CD4-positive, alpha-beta T cell treated with Interleukin-6 at 100 ng/mL for 8 hours (primary cell): ENCODE results near the gene DMD.
"Not testable (repeated sequence)": the region's sequence is repeated elsewhere in the genome, so short reads cannot be mapped to it uniquely, and the experiment has no call there.

ENCODE experiments used
- DNase-seq: peaks from one replicate; pipeline ENCODE4 v3.0.0-alpha.2; 2020; ENCODE audit warnings: mixed read lengths, low spot score

DMD gene

GRCh38 chrX:32852203-32852602 lies 359.1 kb downstream of the DMD start:
- no peak for DNase-seq

- no peak for DNase-seq
Observed at GRCh38 chrX:32851556-32851955, 359.8 kb downstream of the DMD start.

GRCh38 chrX:32847921-32848320 lies 363.4 kb downstream of the DMD start:
- no peak for DNase-seq

- DNase-seq, result no peak
Observed at GRCh38 chrX:32842053-32842452, 369.3 kb downstream of the DMD start.

- no peak for DNase-seq
Observed at GRCh38 chrX:32839781-32840180, 371.6 kb downstream of the DMD start.

- DNase-seq, result no peak
Observed at GRCh38 chrX:32825009-32825408, 386.3 kb downstream of the DMD start.

GRCh38 chrX:32804034-32804433 lies 407.3 kb downstream of the DMD start:
- DNase-seq, result no peak

GRCh38 chrX:32798990-32799389 lies 412.4 kb downstream of the DMD start:
- DNase-seq, result no peak

GRCh38 chrX:32788936-32789335 lies 422.4 kb downstream of the DMD start:
- no peak for DNase-seq

- no peak for DNase-seq
Observed at GRCh38 chrX:32780109-32780508, 431.2 kb downstream of the DMD start.

GRCh38 chrX:32778965-32779364 lies 432.4 kb downstream of the DMD start:
- no peak for DNase-seq

- no peak for DNase-seq
Observed at GRCh38 chrX:32774966-32775365, 436.4 kb downstream of the DMD start.

GRCh38 chrX:32749070-32749469 lies 462.3 kb downstream of the DMD start:
- no peak for DNase-seq

- DNase-seq, result no peak
Observed at GRCh38 chrX:32745323-32745722, 466.0 kb downstream of the DMD start.

- no peak for DNase-seq
Observed at GRCh38 chrX:32744921-32745320, 466.4 kb downstream of the DMD start.

GRCh38 chrX:32741910-32742309 lies 469.4 kb downstream of the DMD start:
- no peak for DNase-seq

GRCh38 chrX:32708542-32708941 lies 502.8 kb downstream of the DMD start:
- no peak for DNase-seq

- DNase-seq, result not testable (repeated sequence)
Observed at GRCh38 chrX:32705385-32705784, 506.0 kb downstream of the DMD start.

GRCh38 chrX:32687379-32687778 lies 524.0 kb downstream of the DMD start:
- no peak for DNase-seq

- no peak for DNase-seq
Observed at GRCh38 chrX:32678487-32678886, 532.9 kb downstream of the DMD start.

GRCh38 chrX:32673193-32673592 lies 538.2 kb downstream of the DMD start:
- no peak for DNase-seq

GRCh38 chrX:32662516-32662915 lies 548.8 kb downstream of the DMD start:
- no peak for DNase-seq

GRCh38 chrX:32644476-32645245 lies 566.7 kb downstream of the DMD start:
- no peak for DNase-seq

- no peak for DNase-seq
Observed at GRCh38 chrX:32642283-32642682, 569.1 kb downstream of the DMD start.
